Subcutaneous abdominal adipose tissue (tissue), 5 donors: Measurements from ENCODE around the gene SPTBN1.

Experiments used
- H3K27ac ChIP-seq: one replicate; pipeline ENCODE4 v1.7.0; 2013; ENCODE audit warnings: low read depth, mild to moderate bottlenecking, inconsistent platforms, low read length, moderate library complexity
- H3K27me3 ChIP-seq, 5 donors: one replicate each; pipeline ENCODE4 v1.7.0; 2013; ENCODE audit warnings: low read length in 5 of 5, inconsistent platforms in 1 of 5; ENCODE audit not compliant: control insufficient read depth in 5 of 5, insufficient read depth in 4 of 5
- H3K36me3 ChIP-seq, 5 donors: one replicate each; pipeline ENCODE4 v1.7.0; 2013; ENCODE audit warnings: low read length in 5 of 5; ENCODE audit not compliant: control insufficient read depth in 5 of 5, insufficient read depth in 5 of 5
- H3K4me1 ChIP-seq, 5 donors: one replicate each; pipeline ENCODE4 v1.7.0; 2013; ENCODE audit warnings: low read length in 5 of 5, mild to moderate bottlenecking in 3 of 5, moderate library complexity in 1 of 5; ENCODE audit not compliant: control insufficient read depth in 5 of 5, insufficient read depth in 5 of 5
- H3K4me3 ChIP-seq, 5 donors: one replicate each; pipeline ENCODE4 v1.7.0; 2013; ENCODE audit warnings: low read length in 5 of 5, low read depth in 1 of 5
- H3K9ac ChIP-seq, 5 donors: one replicate each; pipeline ENCODE4 v1.7.0; 2013; ENCODE audit warnings: low read length in 5 of 5, mild to moderate bottlenecking in 4 of 5, moderate library complexity in 3 of 5
- H3K9me3 ChIP-seq, 5 donors: one replicate each; pipeline ENCODE4 v1.7.0; 2013; ENCODE audit warnings: low read length in 5 of 5; ENCODE audit not compliant: control insufficient read depth in 5 of 5
- donor health status: healthy.
- donor health status: healthy.
- donor health status: healthy.
- donor health status: healthy.
- donor health status: healthy.

SPTBN1 gene

GRCh38 chr2:54665436-54665856 is 209.3 kb downstream of the SPTBN1 start:
- peak overlapping the region; percentile 98 for H3K27ac ChIP-seq
- peaks cover 42 to 98% (median 81%) of the 10 kb centered on the region in 5 donors for H3K36me3 ChIP-seq
- H3K4me1 ChIP-seq: peaks cover 19 to 55% (median 50%) of the 10 kb centered on the region in 5 donors

DNA sequence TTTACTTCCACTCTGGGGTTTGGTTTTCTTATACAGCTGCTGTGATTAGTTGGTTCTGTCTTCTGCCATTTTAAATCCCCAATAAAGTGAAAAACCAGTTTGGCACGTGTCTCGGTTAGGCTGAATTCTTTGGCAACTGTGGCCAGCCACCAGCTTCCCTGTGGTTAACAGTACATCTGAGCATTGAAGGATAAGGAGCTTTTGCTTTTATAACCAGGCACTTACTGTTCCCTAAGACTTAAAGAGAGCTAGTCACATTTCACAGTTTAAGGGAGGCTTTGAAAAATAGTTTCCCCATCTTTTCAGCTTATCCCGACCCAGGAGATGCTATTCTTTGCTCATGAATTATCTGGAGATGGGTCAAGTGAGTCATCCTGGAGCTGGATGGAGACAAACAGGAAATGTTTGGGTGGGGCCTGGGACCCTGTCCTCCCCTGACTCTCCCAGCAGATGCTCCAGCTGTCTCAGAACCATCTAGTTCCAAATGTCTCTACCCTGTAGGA is 210.1 kb downstream of the SPTBN1 start:
- Histone ChIP-seq H3K27ac (peak overlapping the region; percentile 98), H3K4me3 (peak overlapping the region in 1 of 5 donors; percentile 3), H3K9ac (peak overlapping the region in 4 of 5 donors; percentile 2 to 35 (median 18)), H3K36me3 (peaks cover 38 to 98% (median 81%) of the 10 kb centered on the region in 5 donors), H3K27me3 (no peaks in the 10 kb centered on the region), H3K4me1 (peaks cover 19 to 55% (median 50%) of the 10 kb centered on the region in 5 donors), H3K9me3 (no peaks in the 10 kb centered on the region)

More at GRCh38 chr2:54665436-54665856, 209.3 kb downstream of the SPTBN1 start:
- no peaks in the 10 kb centered on the region for H3K27me3 ChIP-seq
- peak overlapping the region in 1 of 5 donors; percentile 29 for H3K9ac ChIP-seq
- H3K4me3 ChIP-seq: no peak overlapping the region
- H3K9me3 ChIP-seq: no peaks in the 10 kb centered on the region

DNA sequence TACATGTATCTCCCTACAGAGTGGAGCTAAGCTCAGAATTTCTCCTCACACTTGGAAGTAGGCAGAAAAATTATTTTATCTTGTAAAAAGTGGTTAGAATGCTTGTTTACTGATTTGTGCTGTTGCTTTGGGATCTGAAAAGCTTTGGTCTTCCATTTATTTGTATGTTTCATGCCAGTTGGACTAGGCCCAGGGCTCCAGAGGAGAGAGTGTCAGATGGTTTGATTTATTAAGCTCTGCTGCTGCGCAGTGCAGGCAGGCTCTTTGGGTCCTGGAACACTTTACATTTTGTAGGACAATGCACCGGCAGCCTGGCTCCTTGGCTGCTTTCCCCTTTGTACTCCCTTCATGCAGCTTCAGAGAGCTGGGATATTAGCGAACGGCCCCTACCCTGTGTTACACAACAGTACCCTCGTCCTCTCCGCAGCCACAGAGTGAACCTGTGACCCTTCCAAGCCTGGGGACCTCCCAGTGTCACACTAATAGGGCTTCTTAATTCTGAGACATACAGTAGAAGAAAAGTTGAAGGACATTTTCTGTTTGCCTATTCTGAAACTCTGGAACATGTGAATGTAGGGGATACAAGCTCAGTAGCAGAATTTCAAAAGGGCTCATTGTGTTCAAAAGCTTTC is 210.6 kb downstream of the SPTBN1 start:
- H3K4me1 ChIP-seq: peaks cover 19 to 56% (median 50%) of the 10 kb centered on the region in 5 donors
- peak overlapping the region in 3 of 5 donors; percentile 1 to 47 (median 2) for H3K9ac ChIP-seq
- no peaks in the 10 kb centered on the region for H3K9me3 ChIP-seq
- peak overlapping the region; percentile 98 for H3K27ac ChIP-seq
- peaks cover 32 to 92% (median 76%) of the 10 kb centered on the region in 5 donors for H3K36me3 ChIP-seq
- no peaks in the 10 kb centered on the region for H3K27me3 ChIP-seq
- peak overlapping the region in 3 of 5 donors; percentile 3 to 5 (median 4) for H3K4me3 ChIP-seq

- Histone ChIP-seq H3K4me3 (no peak overlapping the region), H3K27me3 (no peaks in the 10 kb centered on the region), H3K27ac (peak overlapping the region; percentile 98), H3K9ac (peak overlapping the region in 2 of 5 donors; percentile 8 to 47), H3K9me3 (no peaks in the 10 kb centered on the region), H3K4me1 (peaks cover 19 to 61% (median 51%) of the 10 kb centered on the region in 5 donors), H3K36me3 (peaks cover 27 to 87% (median 71%) of the 10 kb centered on the region in 5 donors)
These were observed 211.1 kb downstream of the SPTBN1 start for GRCh38 chr2:54667266-54667639.

DNA sequence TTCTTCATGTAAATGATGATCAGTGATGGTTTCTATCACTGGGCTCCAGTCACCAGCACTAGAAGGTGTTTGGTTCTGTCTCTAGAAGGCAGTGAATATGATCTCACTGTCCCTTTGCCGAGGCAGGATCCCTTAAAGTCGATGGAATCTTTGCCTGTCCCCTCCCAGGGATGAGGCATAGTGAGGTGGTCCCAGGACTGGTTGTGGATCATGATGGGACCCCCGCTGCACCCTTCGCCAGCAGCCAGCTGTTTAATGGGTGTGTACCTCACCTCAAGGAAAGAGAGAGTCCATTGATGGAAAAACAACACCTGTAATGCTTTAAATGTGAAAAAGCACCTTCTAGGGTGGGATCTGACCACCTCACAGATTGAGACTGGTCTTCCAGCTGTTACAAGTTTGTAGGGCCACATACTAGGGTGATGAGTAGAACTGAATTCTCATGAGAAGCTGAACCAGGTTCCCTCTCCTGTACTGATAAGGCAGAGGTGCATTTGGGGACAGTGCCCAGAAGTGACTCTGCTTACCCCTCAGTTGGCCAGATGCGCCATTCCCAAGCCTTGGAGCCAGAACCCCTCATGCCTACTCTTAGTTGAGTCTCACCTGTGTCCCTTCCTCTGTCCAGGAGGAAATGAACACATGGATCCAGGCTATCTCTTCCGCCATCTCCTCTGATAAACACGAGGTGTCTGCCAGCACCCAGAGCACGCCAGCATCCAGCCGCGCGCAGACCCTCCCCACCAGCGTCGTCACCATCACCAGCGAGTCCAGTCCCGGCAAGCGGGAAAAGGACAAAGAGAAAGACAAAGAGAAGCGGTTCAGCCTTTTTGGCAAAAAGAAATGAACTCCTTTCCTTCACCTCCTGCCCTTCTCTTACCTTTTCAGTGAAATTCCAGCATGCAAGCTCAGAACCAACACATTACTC is 211.9 kb downstream of the SPTBN1 start:
- H3K27me3 ChIP-seq: no peaks in the 10 kb centered on the region
- H3K9me3 ChIP-seq: no peaks in the 10 kb centered on the region
- H3K9ac ChIP-seq: peak overlapping the region in 3 of 5 donors; percentile 8 to 17 (median 15)
- H3K4me3 ChIP-seq: no peak overlapping the region
- H3K4me1 ChIP-seq: peaks cover 25 to 68% (median 58%) of the 10 kb centered on the region in 5 donors
- peak overlapping the region; percentile 98 for H3K27ac ChIP-seq
- peaks cover 21 to 80% (median 64%) of the 10 kb centered on the region in 5 donors for H3K36me3 ChIP-seq

DNA sequence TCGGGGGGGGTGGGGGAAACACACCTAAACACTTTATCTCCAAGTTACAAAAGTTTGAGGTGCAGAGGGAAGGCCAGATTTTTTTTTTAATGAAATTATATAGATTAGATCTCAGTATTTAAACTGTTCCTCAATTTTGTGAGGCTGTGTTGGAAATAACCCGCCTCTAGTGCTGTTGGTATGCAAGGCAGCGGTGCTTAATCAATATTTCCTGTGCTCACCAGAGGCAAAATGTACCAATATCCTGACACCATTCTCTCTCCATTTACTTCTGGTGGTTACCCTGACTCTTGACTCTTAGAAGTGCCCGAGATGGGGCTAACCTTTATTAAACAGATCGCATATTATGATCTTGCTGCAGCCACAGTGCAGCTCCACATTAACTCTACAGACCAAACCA is 212.6 kb downstream of the SPTBN1 start:
- Histone ChIP-seq H3K9ac (no peak overlapping the region), H3K9me3 (no peaks in the 10 kb centered on the region), H3K27ac (peak overlapping the region; percentile 98), H3K4me1 (peaks cover 31 to 70% (median 66%) of the 10 kb centered on the region in 5 donors), H3K36me3 (peaks cover 19 to 72% (median 57%) of the 10 kb centered on the region in 5 donors), H3K27me3 (no peaks in the 10 kb centered on the region), H3K4me3 (no peak overlapping the region)

DNA sequence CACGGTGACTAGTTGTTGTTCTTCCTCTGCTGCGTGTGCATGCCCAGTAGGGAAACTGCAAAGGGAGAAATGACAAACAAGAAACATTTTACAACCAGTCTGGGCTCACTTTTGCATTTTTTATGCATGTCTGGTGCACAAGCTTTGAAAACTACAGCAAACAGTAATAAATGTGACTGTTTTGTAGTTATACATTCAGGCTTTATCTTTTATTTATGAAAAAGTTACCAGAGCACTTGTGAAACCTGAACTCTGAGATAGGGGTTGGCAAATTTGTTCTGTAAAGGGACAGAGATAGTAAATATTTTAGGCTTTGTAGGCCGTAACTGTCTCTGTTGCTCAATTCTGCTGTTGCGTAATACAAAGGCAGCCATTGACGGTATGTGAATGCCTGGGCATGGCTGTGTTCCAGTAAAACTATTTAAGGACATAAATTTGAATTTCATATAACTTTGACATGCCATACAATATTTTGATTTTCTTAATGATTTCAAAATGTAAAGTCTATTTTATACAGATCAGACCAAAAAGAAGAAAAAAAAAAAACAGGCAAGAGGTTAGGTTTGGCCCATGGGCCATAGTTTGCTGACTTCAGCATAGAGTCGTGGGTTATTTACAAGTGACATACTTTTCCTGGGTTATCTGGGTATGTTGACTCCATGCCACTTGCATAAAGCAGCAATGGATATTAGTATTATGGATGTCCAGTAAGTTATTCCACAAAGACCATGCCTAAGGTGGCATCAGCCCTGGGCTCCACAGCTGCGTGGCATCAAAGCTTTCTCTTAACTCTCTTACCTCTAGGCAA is 213.8 kb downstream of the SPTBN1 start:
- Histone ChIP-seq H3K36me3 (peaks cover 15 to 61% (median 47%) of the 10 kb centered on the region in 5 donors), H3K27ac (peak overlapping the region; percentile 98), H3K4me1 (peaks cover 34 to 79% (median 69%) of the 10 kb centered on the region in 5 donors), H3K4me3 (no peak overlapping the region), H3K9me3 (no peaks in the 10 kb centered on the region), H3K9ac (peak overlapping the region in 3 of 5 donors; percentile 39 to 67 (median 53)), H3K27me3 (no peaks in the 10 kb centered on the region)

DNA sequence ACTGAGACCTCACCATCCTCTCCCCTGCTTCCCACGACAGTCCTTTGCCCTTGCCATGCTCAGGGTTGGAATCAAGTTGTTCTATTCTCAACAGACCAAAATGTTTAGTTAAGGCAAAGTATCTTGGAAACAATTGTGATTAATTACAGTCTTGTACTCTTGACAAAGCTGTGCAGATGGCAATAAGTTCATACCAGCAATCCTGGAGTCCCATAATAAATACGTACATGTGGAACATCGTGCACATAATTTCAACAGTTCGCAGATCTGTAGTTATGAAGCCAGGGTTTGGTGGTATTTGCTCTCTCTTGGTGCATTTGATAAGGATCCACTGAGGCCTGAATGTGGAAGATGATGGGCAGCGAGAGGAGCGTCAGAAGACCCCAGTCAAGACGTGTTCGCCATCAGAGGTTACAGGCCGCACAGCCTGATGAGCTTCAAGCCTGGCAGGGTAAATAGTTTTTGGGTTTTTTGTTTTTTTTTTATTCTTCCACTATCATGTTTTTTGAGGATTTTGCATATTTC is 214.4 kb downstream of the SPTBN1 start:
- Histone ChIP-seq H3K4me3 (no peak overlapping the region), H3K9ac (peak overlapping the region in 1 of 5 donors; percentile 53), H3K4me1 (peaks cover 30 to 75% (median 65%) of the 10 kb centered on the region in 5 donors), H3K27me3 (no peaks in the 10 kb centered on the region), H3K36me3 (peaks cover 9 to 54% (median 40%) of the 10 kb centered on the region in 5 donors), H3K27ac (peak overlapping the region; percentile 98), H3K9me3 (no peaks in the 10 kb centered on the region)

DNA sequence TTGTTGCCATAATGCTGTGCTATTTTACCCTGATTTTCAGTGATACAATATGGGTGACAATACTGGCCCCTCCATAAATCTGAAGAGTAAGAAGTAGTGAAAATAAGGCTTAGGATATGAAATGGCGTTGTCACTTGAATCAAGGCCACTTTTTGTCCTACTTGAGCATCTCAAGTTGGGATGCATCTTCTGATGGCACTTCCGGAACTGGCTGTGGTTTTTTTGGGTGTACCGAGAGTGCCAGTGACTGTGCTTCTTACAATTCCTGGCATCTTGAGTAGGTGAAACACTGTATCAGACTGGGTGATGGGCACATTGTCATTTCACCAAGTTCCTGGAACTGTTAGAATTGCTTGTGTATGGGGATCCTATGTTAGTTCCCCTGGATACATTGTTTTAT is 214.9 kb downstream of the SPTBN1 start:
- H3K9ac ChIP-seq: no peak overlapping the region
- H3K27me3 ChIP-seq: no peaks in the 10 kb centered on the region
- H3K36me3 ChIP-seq: peaks cover 9 to 49% (median 40%) of the 10 kb centered on the region in 5 donors
- peaks cover 26 to 70% (median 61%) of the 10 kb centered on the region in 5 donors for H3K4me1 ChIP-seq
- H3K27ac ChIP-seq: peak overlapping the region; percentile 98
- H3K9me3 ChIP-seq: no peaks in the 10 kb centered on the region
- H3K4me3 ChIP-seq: no peak overlapping the region
